A549 (cell line): ENCODE results near the gene MYL12A.

ENCODE experiments used
- CHD2 ChIP-seq: fragments of 150-350 bp; IDR thresholded peaks from 2 replicates; pipeline ENCODE4 v1.6.1; 2014; ENCODE audit warnings: low read length; ENCODE audit not compliant: partially characterized antibody
- CTCF ChIP-seq: fragments of >200 bp; sonication (Bioruptor Twin); formaldehyde crosslinking; IDR thresholded peaks from 3 replicates; pipeline ENCODE4 v1.5.1; 2016
- E2F6 ChIP-seq: IDR thresholded peaks from 2 replicates; pipeline ENCODE4 v1.6.1; 2012; ENCODE audit warnings: low read depth, borderline replicate concordance
- JUNB ChIP-seq: fragments of >200 bp; sonication (Bioruptor Twin); formaldehyde crosslinking; IDR thresholded peaks from 2 replicates; pipeline ENCODE4 v1.6.1; 2016
- MAX ChIP-seq: IDR thresholded peaks from 2 replicates; pipeline ENCODE4 v1.6.1; 2012
- RFX5 ChIP-seq: fragments of 450-650 bp; IDR thresholded peaks from 2 replicates; pipeline ENCODE4 v1.7.1; 2014; ENCODE audit warnings: antibody characterized with exemption, mild to moderate bottlenecking, moderate library complexity
- RNF2 ChIP-seq: fragments of 200-600 bp; sonication (generic); IDR thresholded peaks from 2 replicates; pipeline ENCODE4 v1.6.1; 2016; ENCODE audit warnings: low read depth, mild to moderate bottlenecking, antibody characterized with exemption, moderate library complexity, borderline replicate concordance
- ZSCAN20 ChIP-seq: fragments of 250-450 bp; sonication (Bioruptor Pico); IDR thresholded peaks from 2 replicates; pipeline ENCODE4 v1.8.0; 2022; ENCODE audit warnings: mild to moderate bottlenecking, moderate library complexity

GRCh38 chr18:3304832-3305231 is 57.2 kb downstream of the MYL12A start:
- TF ChIP-seq CTCF (no peak), RNF2 (no peak), ZSCAN20 (CRISPR knock-in tag) (no peak), CHD2 (no peak), E2F6 (no peak), RFX5 (no peak), MAX (no peak), JUNB (no peak)
